GM21576 (cell line): ENCODE measurements around the gene NEU1.
A peak's percentile ranks its signal among the peaks of the same experiment; 100 is the strongest.
"Not testable (repeated sequence)": the region's sequence is repeated elsewhere in the genome, so short reads cannot be mapped to it uniquely, and the experiment has no call there.

Source experiments
- ATAC-seq: cut with Tn5 transposase; IDR thresholded peaks from one replicate; pipeline ENCODE4 v1.9.1; 2021; ENCODE audit warnings: mild to moderate bottlenecking, moderate library complexity; ENCODE audit not compliant: unreplicated experiment

NEU1 gene

GRCh38 chr6:31822036-31822821 lies 40.4 kb downstream of the NEU1 start:
- ATAC-seq: peak; percentile 40

- no peak for ATAC-seq
Measured at GRCh38 chr6:31821301-31822035, 41.2 kb downstream of the NEU1 start.

GRCh38 chr6:31820399-31820798 lies 42.2 kb downstream of the NEU1 start:
- not testable (repeated sequence) for ATAC-seq

GRCh38 chr6:31819871-31820299 lies 42.7 kb downstream of the NEU1 start:
- no peak for ATAC-seq

- not testable (repeated sequence) for ATAC-seq
Measured at GRCh38 chr6:31817929-31818511, 44.6 kb downstream of the NEU1 start.

GRCh38 chr6:31817133-31817928 lies 45.3 kb downstream of the NEU1 start:
- not testable (repeated sequence) for ATAC-seq

- no peak for ATAC-seq
Measured at GRCh38 chr6:31815025-31815838, 47.4 kb downstream of the NEU1 start, which contains the start of the genes HSPA1A and HSPA1L. TSS of gene HSPA1A (plus strand) at chr6:31815543. CDS start at chr6:31815757, 214 bp downstream. TSS of gene HSPA1L (minus strand) at chr6:31815283. CDS start at chr6:31811972, 3,311 bp downstream.

GRCh38 chr6:31814677-31815024 lies 48.0 kb downstream of the NEU1 start:
- no peak for ATAC-seq

GRCh38 chr6:31813465-31813849 lies 49.2 kb downstream of the NEU1 start:
- ATAC-seq: no peak

- ATAC-seq: no peak
Measured at GRCh38 chr6:31811645-31812044, 51.0 kb downstream of the NEU1 start.

- ATAC-seq: not testable (repeated sequence)
Measured at GRCh38 chr6:31808599-31808998, 54.0 kb downstream of the NEU1 start.
